Fibroblast of skin of left biceps (primary cell): ENCODE data around the gene TOX3.

ENCODE experiments used
- DNase-seq, 2 experiments: peaks; one replicate each; pipeline ENCODE4 v3.0.0-alpha.2; 2013; ENCODE audit warnings: low read depth in 2 of 2

TOX3 gene

GRCh38 chr16:52537516-52537915, 9.4 kb downstream of the TOX3 start:
- no peak for DNase-seq

- no peak for DNase-seq
These were observed 11.9 kb downstream of the TOX3 start for GRCh38 chr16:52535076-52535475.

GRCh38 chr16:52533296-52533695, 13.6 kb downstream of the TOX3 start:
- no peak for DNase-seq

- DNase-seq: no peak
These were observed 14.6 kb downstream of the TOX3 start for GRCh38 chr16:52532384-52532783.

GRCh38 chr16:52529226-52529625, 17.7 kb downstream of the TOX3 start:
- DNase-seq: no peak

GRCh38 chr16:52528393-52529065, 18.4 kb downstream of the TOX3 start:
- DNase-seq: no peak

- DNase-seq: no peak
These were observed 20.1 kb downstream of the TOX3 start for GRCh38 chr16:52526830-52527229.

- no peak for DNase-seq
These were observed 20.7 kb downstream of the TOX3 start for GRCh38 chr16:52526116-52526828.

- DNase-seq: no peak
These were observed 25.4 kb downstream of the TOX3 start for GRCh38 chr16:52521570-52521969.

GRCh38 chr16:52518884-52519283, 28.1 kb downstream of the TOX3 start:
- DNase-seq: no peak

GRCh38 chr16:52515068-52515671, 31.8 kb downstream of the TOX3 start:
- DNase-seq: no peak

GRCh38 chr16:52512297-52512987, 34.5 kb downstream of the TOX3 start:
- DNase-seq: no peak

GRCh38 chr16:52501746-52502145, 45.2 kb downstream of the TOX3 start:
- DNase-seq: no peak

- DNase-seq: no peak
These were observed 46.0 kb downstream of the TOX3 start for GRCh38 chr16:52500963-52501362.

- DNase-seq: no peak
These were observed 47.9 kb downstream of the TOX3 start for GRCh38 chr16:52499060-52499440.

- no peak for DNase-seq
These were observed 48.4 kb downstream of the TOX3 start for GRCh38 chr16:52498328-52499059.

- DNase-seq: peak; percentile 1
These were observed 49.7 kb downstream of the TOX3 start for GRCh38 chr16:52497067-52497816.

GRCh38 chr16:52496051-52496876, 50.7 kb downstream of the TOX3 start:
- no peak for DNase-seq

- DNase-seq: no peak
These were observed 52.3 kb downstream of the TOX3 start for GRCh38 chr16:52494621-52495020.

- DNase-seq: no peak
These were observed 52.8 kb downstream of the TOX3 start for GRCh38 chr16:52494145-52494544.
